Gastroesophageal sphincter (tissue), 3 donors: ENCODE data around the gene IL9.

Experiments
- EP300 ChIP-seq: sonication (generic); formaldehyde crosslinking; IDR thresholded peaks from one replicate; pipeline ENCODE4 v1.6.1; 2017; ENCODE audit warnings: antibody characterized with exemption, mild to moderate bottlenecking
- TF ChIP-seq, protein P1 (sequence below), 4 experiments: fragments of 200-600 bp in 2 of 4; fragments of 450-650 bp in 2 of 4; sonication (generic) in 1 of 4; IDR thresholded peaks; one replicate each; pipeline ENCODE4 v1.5.1; 2017 to 2019; ENCODE audit warnings: antibody characterized with exemption in 4 of 4, mild to moderate bottlenecking in 2 of 4, moderate library complexity in 2 of 4

DNA sequence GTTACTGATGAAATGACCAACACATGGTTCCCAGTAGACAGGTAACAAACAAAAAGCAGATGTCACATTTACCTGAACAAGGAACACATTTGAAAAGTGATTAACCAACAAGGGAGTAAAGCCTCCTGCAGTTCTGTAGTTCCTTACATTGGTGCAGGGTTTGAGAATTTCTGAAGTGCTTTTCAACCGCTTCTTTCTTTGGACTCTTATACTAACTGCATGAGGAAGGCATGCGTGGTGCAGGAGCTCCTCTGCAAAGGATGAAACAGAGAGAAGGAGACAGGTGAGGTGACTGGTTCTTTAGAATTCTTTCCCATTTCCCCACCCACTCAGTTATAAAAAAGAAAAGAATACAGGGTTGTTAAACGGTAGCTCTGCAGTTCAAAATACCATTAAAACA is 4.6 kb upstream of the IL9 start:
- TF ChIP-seq, protein P1, sequence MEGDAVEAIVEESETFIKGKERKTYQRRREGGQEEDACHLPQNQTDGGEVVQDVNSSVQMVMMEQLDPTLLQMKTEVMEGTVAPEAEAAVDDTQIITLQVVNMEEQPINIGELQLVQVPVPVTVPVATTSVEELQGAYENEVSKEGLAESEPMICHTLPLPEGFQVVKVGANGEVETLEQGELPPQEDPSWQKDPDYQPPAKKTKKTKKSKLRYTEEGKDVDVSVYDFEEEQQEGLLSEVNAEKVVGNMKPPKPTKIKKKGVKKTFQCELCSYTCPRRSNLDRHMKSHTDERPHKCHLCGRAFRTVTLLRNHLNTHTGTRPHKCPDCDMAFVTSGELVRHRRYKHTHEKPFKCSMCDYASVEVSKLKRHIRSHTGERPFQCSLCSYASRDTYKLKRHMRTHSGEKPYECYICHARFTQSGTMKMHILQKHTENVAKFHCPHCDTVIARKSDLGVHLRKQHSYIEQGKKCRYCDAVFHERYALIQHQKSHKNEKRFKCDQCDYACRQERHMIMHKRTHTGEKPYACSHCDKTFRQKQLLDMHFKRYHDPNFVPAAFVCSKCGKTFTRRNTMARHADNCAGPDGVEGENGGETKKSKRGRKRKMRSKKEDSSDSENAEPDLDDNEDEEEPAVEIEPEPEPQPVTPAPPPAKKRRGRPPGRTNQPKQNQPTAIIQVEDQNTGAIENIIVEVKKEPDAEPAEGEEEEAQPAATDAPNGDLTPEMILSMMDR (IDR thresholded peaks at IDR 0.05), result no peak
- TF ChIP-seq EP300, result no peak
